ENCODE measurements around the gene TVP23C. TPM values are rescaled to one million over a fixed set of nuclear protein-coding genes. Genes with fewer than 3 reads are reported as not detected.

Gene TVP23C
- total and polyA plus RNA-seq, 2 of the 8 experiments (the other 6 are each of a cell fraction or from before 2014, with no cell fraction given), result 2.9 to 9.6 TPM

DNA sequence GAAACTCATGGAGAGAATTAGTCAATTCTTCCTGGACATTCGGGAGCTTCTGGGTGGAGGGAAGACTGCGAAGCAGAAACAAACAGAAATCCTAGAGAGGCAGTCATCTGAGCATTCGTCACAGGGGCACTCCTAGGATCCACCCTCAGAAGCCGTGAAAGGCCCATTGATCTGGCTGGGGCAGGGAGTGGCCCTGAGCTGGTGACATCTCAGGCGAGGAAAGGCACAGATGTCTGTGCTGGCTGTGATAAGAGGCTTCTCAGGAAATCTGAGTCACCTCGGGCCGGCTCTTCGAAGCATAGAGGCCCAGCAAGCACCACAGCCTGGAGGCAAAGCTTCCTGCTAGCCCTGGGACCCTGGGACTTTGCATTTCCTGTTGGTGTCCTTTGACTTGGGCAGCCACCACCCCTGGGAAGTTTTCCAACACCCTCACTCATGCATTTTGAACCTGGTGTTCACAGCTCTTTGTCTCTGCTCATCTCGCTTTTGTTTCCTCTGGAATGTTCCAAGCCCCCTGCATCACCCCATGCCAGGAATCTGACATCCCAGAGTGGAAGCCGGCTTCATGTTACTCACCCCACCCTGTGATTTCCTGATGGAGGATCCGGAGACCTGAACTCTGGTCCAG lies 72.5 kb downstream of the TVP23C start:
- H3K4me3 ChIP-seq (ENCODE audit: extremely low read depth in 1 of 4, insufficient read depth in 2 of 4, low read depth in 3 of 4, low read length in 4 of 4), result no peak overlapping the region
- ChIA-PET CTCF (ENCODE audit: partially characterized antibody) (interaction anchor here (0.7 to 2.1 kb wide), 6 partner anchors 11 to 229 kb away, joined by 3 to 7 read pairs (median 4); no protein-coding TSS in a partner anchor), POLR2A (ENCODE audit: partially characterized antibody) (interaction anchor here (0.5 to 1.1 kb wide), 4 partner anchors 8 to 226 kb away, joined by 3 to 6 read pairs (median 4); partner anchors contain the start of gene PMP22)
- 74% methylated on average over 11 of the region's 11 CpGs; no CpG with 5 or more reads in 1 of the 2 experiments for WGBS, 2 experiments (ENCODE audit: extremely low coverage in 1 of 2, insufficient coverage in 1 of 2, insufficient read length in 1 of 2, insufficient replicate concordance in 2 of 2, low coverage in 1 of 2, low lambda C conversion rate in 2 of 2, missing lambda C conversion rate in 1 of 2)
- no peaks in the 10 kb centered on the region; a peak in 1 of 4 replicates for H3K9me3 ChIP-seq (ENCODE audit: insufficient read depth in 2 of 2, low read depth in 1 of 2, low read length in 1 of 2)
- DNase-seq (ENCODE audit: low read depth in 1 of 2, low spot score in 2 of 2) (peak; percentile 44 to 60), FAIRE-seq (peak; percentile 48)
- peak overlapping the region in 1 of 2 experiments; percentile 13; a peak in 1 of 4 replicates for H3K4me2 ChIP-seq (ENCODE audit: insufficient read depth in 1 of 2, low read depth in 2 of 2, low read length in 2 of 2)
- no peaks in the 10 kb centered on the region for H3K27me3 ChIP-seq (replicated peaks in 1 of 4; ENCODE audit: control insufficient read depth in 3 of 4, extremely low read depth in 1 of 4, insufficient read depth in 3 of 4, low read length in 3 of 4)
- peak overlapping the region; percentile 26; the same call in 1 of the 2 replicates for H3K27ac ChIP-seq (ENCODE audit: low read depth, low read length)
- no peaks in the 10 kb centered on the region for H3K23me2 ChIP-seq (ENCODE audit: low read depth, low read length)
- peak overlapping the region; percentile 60; the same call in 1 of the 2 replicates for H2BK5ac ChIP-seq (ENCODE audit: low read depth, low read length)
- no peak overlapping the region for H2BK15ac ChIP-seq (ENCODE audit: low read length)
- peak overlapping the region; percentile 4 for H4K91ac ChIP-seq (replicated peaks; ENCODE audit: insufficient read length, low read length)
- H3K4ac ChIP-seq (replicated peaks; ENCODE audit: insufficient read length, low read depth, low read length), result peak overlapping the region; percentile 11
- no peak overlapping the region for H3K23ac ChIP-seq (ENCODE audit: insufficient read length)
- H2AFZ ChIP-seq (ENCODE audit: low read length), result no peak overlapping the region
- H3K4me1 ChIP-seq (replicated peaks in 1 of 4; ENCODE audit: control insufficient read depth in 3 of 4, insufficient read depth in 4 of 4, low read length in 3 of 4), result peaks cover 4 to 13% (median 6%) of the 10 kb centered on the region in 4 experiments
- no peak overlapping the region for H3K56ac ChIP-seq (replicated peaks; ENCODE audit: insufficient read length, low read depth, low read length)
- H2BK120ac ChIP-seq (replicated peaks; ENCODE audit: low read depth, low read length), result no peak overlapping the region
- no peak overlapping the region for H4K5ac ChIP-seq (ENCODE audit: insufficient read length, low read depth, low read length)
- H3K36me3 ChIP-seq (ENCODE audit: control insufficient read depth in 2 of 4, insufficient read depth in 4 of 4, low read length in 3 of 4), result peaks cover 0 to 3% (median under 1%) of the 10 kb centered on the region in 4 experiments; a peak in 1 of 8 replicates
- no peak overlapping the region for H2AK5ac ChIP-seq (ENCODE audit: low read depth, low read length)
- peak overlapping the region; percentile 54; the same call in 1 of the 2 replicates for H3K18ac ChIP-seq (ENCODE audit: extremely low read depth, low read length)
- no peaks in the 10 kb centered on the region for H4K20me1 ChIP-seq (replicated peaks in 1 of 2; ENCODE audit: control insufficient read depth in 1 of 2, insufficient read depth in 2 of 2, low read length in 2 of 2)
- no peak overlapping the region for H2BK20ac ChIP-seq (ENCODE audit: low read length)
- no peak overlapping the region for H4K8ac ChIP-seq (ENCODE audit: extremely low read depth, insufficient read depth, low read length)
- H2BK12ac ChIP-seq (ENCODE audit: low read depth, low read length), result peak overlapping the region; percentile 18
- no peak overlapping the region for H3K9ac ChIP-seq (replicated peaks in 1 of 4; ENCODE audit: extremely low read depth in 1 of 4, low read depth in 3 of 4, low read length in 3 of 4)
- no peaks in the 10 kb centered on the region for H3K79me1 ChIP-seq (ENCODE audit: low read depth, low read length)
- H3K79me2 ChIP-seq (ENCODE audit: control insufficient read depth in 1 of 2, insufficient read depth in 2 of 2, low read length in 2 of 2), result no peaks in the 10 kb centered on the region
- no peak overlapping the region for H3K14ac ChIP-seq (ENCODE audit: insufficient read length)
- TF ChIP-seq KDM1A (IDR thresholded peaks at IDR 0.05; ENCODE audit: borderline replicate concordance, low read length) (no peak), HDAC2 (IDR thresholded peaks at IDR 0.05; ENCODE audit: borderline replicate concordance in 1 of 2, low read depth in 2 of 2, low read length in 2 of 2) (peak in 1 of 2 experiments; percentile 47; a peak in 1 of 4 replicates), CHD2 (IDR thresholded peaks at IDR 0.05; ENCODE audit: low read length) (no peak), SP4 (IDR thresholded peaks at IDR 0.05; ENCODE audit: low read length) (no peak), YY1 (IDR thresholded peaks at IDR 0.05; ENCODE audit: low read depth, low read length) (peak; percentile 36; the same call in 1 of the 2 replicates), SP1 (IDR thresholded peaks at IDR 0.05; ENCODE audit: low read depth, low read length) (0 out of 2 replicates have a peak, but pooled peaks have one; percentile 34), NRF1 (IDR thresholded peaks at IDR 0.05; ENCODE audit: low read depth, low read length) (no peak), CBX5 (IDR thresholded peaks at IDR 0.05; ENCODE audit: low read depth, low read length) (no peak), BCL11A (IDR thresholded peaks at IDR 0.05; ENCODE audit: low read depth in 2 of 2, low read length in 2 of 2) (no peak)
- TF ChIP-seq, protein P1, sequence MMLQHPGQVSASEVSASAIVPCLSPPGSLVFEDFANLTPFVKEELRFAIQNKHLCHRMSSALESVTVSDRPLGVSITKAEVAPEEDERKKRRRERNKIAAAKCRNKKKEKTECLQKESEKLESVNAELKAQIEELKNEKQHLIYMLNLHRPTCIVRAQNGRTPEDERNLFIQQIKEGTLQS (IDR thresholded peaks at IDR 0.05; ENCODE audit: insufficient read depth, low read depth, low read length), result no peak
- TF ChIP-seq, protein P2, sequence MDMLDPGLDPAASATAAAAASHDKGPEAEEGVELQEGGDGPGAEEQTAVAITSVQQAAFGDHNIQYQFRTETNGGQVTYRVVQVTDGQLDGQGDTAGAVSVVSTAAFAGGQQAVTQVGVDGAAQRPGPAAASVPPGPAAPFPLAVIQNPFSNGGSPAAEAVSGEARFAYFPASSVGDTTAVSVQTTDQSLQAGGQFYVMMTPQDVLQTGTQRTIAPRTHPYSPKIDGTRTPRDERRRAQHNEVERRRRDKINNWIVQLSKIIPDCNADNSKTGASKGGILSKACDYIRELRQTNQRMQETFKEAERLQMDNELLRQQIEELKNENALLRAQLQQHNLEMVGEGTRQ (IDR thresholded peaks at IDR 0.05; ENCODE audit: low read length), result no peak
